Pancreas (tissue), 10 donors: Measurements from ENCODE around the gene ALX1. TPM values are rescaled to one million over a fixed set of nuclear protein-coding genes. Genes with fewer than 3 reads are reported as not detected.

Experiments
- ATAC-seq, 4 donors: fragments of 200-7000 bp; cut with Tn5 transposase; one replicate each; pipeline versions ENCODE4 v1.8.0 to v1.9.1; 2020; ENCODE audit warnings: mild to moderate bottlenecking in 4 of 4, moderate library complexity in 4 of 4
- DNase-seq, 6 donors: peaks; one replicate each; pipeline ENCODE4 v3.0.0-alpha.2; 2020
- FAIRE-seq: peaks from 2 replicates; lab custom pipeline; 2012; peaks lifted over from hg19 to GRCh38; lab: Jason Lieb, UNC
- H3K27ac ChIP-seq, 4 donors: fragments of 200-600 bp; sonication (generic); 1 replicate in 3 of 4; 2 replicates in 1 of 4; pipeline versions ENCODE4 v1.5.0 to v1.8.0; 2020
- H3K27me3 ChIP-seq, 4 donors: fragments of 200-600 bp; one replicate each; pipeline ENCODE4 v1.8.0; 2021
- H3K36me3 ChIP-seq, 3 donors: fragments of 200-600 bp; sonication (generic) in 1 of 3; one replicate each; pipeline versions ENCODE4 v1.5.0 to v1.8.0; 2020 to 2021
- H3K4me1 ChIP-seq, 3 donors: fragments of 200-600 bp; one replicate each; pipeline ENCODE4 v1.8.0; 2021
- H3K4me3 ChIP-seq, 4 donors: fragments of 200-600 bp; sonication (generic) in 2 of 4; one replicate each; pipeline versions ENCODE4 v1.5.0 to v1.8.0; 2020 to 2021
- H3K9me3 ChIP-seq, 4 donors: fragments of 200-600 bp; one replicate each; pipeline ENCODE4 v1.8.0; 2021
- CTCF ChIP-seq, 4 donors: fragments of 200-600 bp; sonication (generic) in 3 of 4; IDR thresholded peaks; one replicate each; pipeline versions ENCODE4 v1.5.0 to v1.8.0; 2021; ENCODE audit warnings: antibody characterized with exemption in 4 of 4
- WGBS, 2 donors: extraction: QIAGEN DNeasy Blood & Tissue Kit; methylation state at CpG; one replicate each; pipeline ENCODE4 v1.1.7; 2013; 5-methylcytosine and 5-hydroxymethylcytosine counted together
- intact Hi-C, 3 donors: fragments of 100-400 bp; cut with DNase I; formaldehyde crosslinking; loops; one replicate each; pipeline versions ENCODE4 v1.11.1 to v1.14.2; 2022
- polyA plus RNA-seq, 2 donors: library from polyadenylated mRNA; stranded (reverse); fragments of 200-250 nt; gene quantifications; one replicate each; pipeline ENCODE4 v1.2.3, GENCODE V29; 2013
- total RNA-seq, 6 donors: library from RNA; stranded (reverse); fragmentation: NEBNext Ultra II Directional in 4 of 6; extraction: Animal tissue kit (Norgen Biotek cat#: 25700) in 4 of 6; gene quantifications; one replicate each; pipeline versions ENCODE4 v1.2.1 to v1.2.4, GENCODE V29; 2021 to 2023
- donor health status: healthy with polysubstance abuse.
- donor health status: DM: no; HTN: no; CAD: no; lungs with moderate emphysema.
- donor health status: DM: no; HTN: no; CAD: no.
- donor health status: control.
- donor health status: control.
- donor health status: Bipolar disorder and iron deficiency.
- donor health status: DM: yes; HTN: yes; CAD: no.
- donor health status: DM: no; HTN: no; CAD: no.
- donor health status: DM: no; HTN: no; CAD: no.
- donor health status: DM: yes; HTN: yes; CAD: no.

ALX1 gene
- total and polyA plus RNA-seq, 8 donors = not detected

GRCh38 chr12:85260447-85260846 lies 19.6 kb upstream of the ALX1 start:
- intact Hi-C loops = no loop called here
- ATAC-seq = no peak
- Histone ChIP-seq H3K36me3 (no peaks in the 10 kb centered on the region), H3K4me1 (no peaks in the 10 kb centered on the region), H3K27me3 (no peaks in the 10 kb centered on the region), H3K9me3 (no peaks in the 10 kb centered on the region), H3K4me3 (no peak overlapping the region), H3K27ac (no peak overlapping the region)
- DNase-seq = no peak
- WGBS, 2 donors = 60 to 73% methylated on average over 2 of the region's 2 CpGs
- no peak for FAIRE-seq
- TF ChIP-seq CTCF (IDR thresholded peaks at IDR 0.05) = no peak

- FAIRE-seq (no peak), DNase-seq (no peak), ATAC-seq (no peak)
- 52 to 58% methylated on average over 3 of the region's 3 CpGs for WGBS, 2 donors
- no peaks in the 10 kb centered on the region for H3K27me3 ChIP-seq
- H3K27ac ChIP-seq = no peak overlapping the region
- H3K9me3 ChIP-seq = no peaks in the 10 kb centered on the region
- intact Hi-C loops = no loop called here
- no peak overlapping the region for H3K4me3 ChIP-seq
- TF ChIP-seq CTCF (IDR thresholded peaks at IDR 0.05) = no peak
- no peaks in the 10 kb centered on the region for H3K36me3 ChIP-seq
- H3K4me1 ChIP-seq = no peaks in the 10 kb centered on the region
Measured at GRCh38 chr12:85260896-85261295, 19.1 kb upstream of the ALX1 start.

GRCh38 chr12:85266356-85266755 lies 13.7 kb upstream of the ALX1 start:
- no peak for DNase-seq
- H3K4me1 ChIP-seq = no peaks in the 10 kb centered on the region
- intact Hi-C loops = no loop called here
- H3K9me3 ChIP-seq = no peaks in the 10 kb centered on the region
- no peak overlapping the region for H3K4me3 ChIP-seq
- FAIRE-seq = no peak
- WGBS, 2 donors = 62 to 74% methylated on average over 4 of the region's 4 CpGs
- H3K27me3 ChIP-seq = peaks cover 0 to 28% (median 1%) of the 10 kb centered on the region in 4 donors
- no peak for ATAC-seq
- H3K36me3 ChIP-seq = no peaks in the 10 kb centered on the region
- TF ChIP-seq CTCF (IDR thresholded peaks at IDR 0.05) = no peak
- no peak overlapping the region for H3K27ac ChIP-seq

- WGBS, 2 donors = 7 to 9% methylated on average over 37 of the region's 37 CpGs
- Histone ChIP-seq H3K27ac (no peak overlapping the region), H3K27me3 (peaks cover 2 to 77% (median 20%) of the 10 kb centered on the region in 4 donors), H3K9me3 (no peaks in the 10 kb centered on the region), H3K4me1 (no peaks in the 10 kb centered on the region), H3K36me3 (no peaks in the 10 kb centered on the region), H3K4me3 (no peak overlapping the region)
- no peak for TF ChIP-seq CTCF (IDR thresholded peaks at IDR 0.05)
- ATAC-seq (no peak), DNase-seq (peak in 3 of 6 donors; percentile 7 to 50 (median 48)), FAIRE-seq (no peak)
- intact Hi-C loops = no loop called here
Measured at GRCh38 chr12:85273381-85274314, 6.4 kb upstream of the ALX1 start.

- intact Hi-C loops = no loop called here
- Histone ChIP-seq H3K4me1 (no peaks in the 10 kb centered on the region), H3K4me3 (no peak overlapping the region), H3K36me3 (no peaks in the 10 kb centered on the region), H3K27ac (no peak overlapping the region), H3K9me3 (no peaks in the 10 kb centered on the region), H3K27me3 (peaks cover 2 to 77% (median 19%) of the 10 kb centered on the region in 4 donors)
- ATAC-seq (no peak), FAIRE-seq (no peak), DNase-seq (no peak)
- TF ChIP-seq CTCF (IDR thresholded peaks at IDR 0.05) = no peak
- 15 to 16% methylated on average over 8 of the region's 8 CpGs for WGBS, 2 donors
Measured at GRCh38 chr12:85274315-85274651, 5.7 kb upstream of the ALX1 start.
